Neural progenitor cell (in vitro differentiated cells): Measurements from ENCODE around the gene RPL29. TPM values are rescaled to one million over a fixed set of nuclear protein-coding genes. Genes with fewer than 3 reads are reported as not detected.

Source experiments
- DNase-seq: peaks from one replicate; pipeline ENCODE4 v3.0.0-alpha.2; 2016; ENCODE audit warnings: low spot score
- H2AFZ ChIP-seq: fragments of 200-600 bp; sonication (generic); replicated peaks from 2 replicates; pipeline ENCODE4 v1.6.1; 2016; ENCODE audit warnings: antibody characterized with exemption
- H3F3A ChIP-seq: fragments of 200-600 bp; sonication (generic); 2 replicates; pipeline ENCODE4 v1.6.1; 2016; ENCODE audit warnings: antibody characterized with exemption, low read depth
- H3K27ac ChIP-seq: fragments of 200-600 bp; sonication (generic); 2 replicates; pipeline ENCODE4 v1.5.1; 2016; ENCODE audit warnings: mild to moderate bottlenecking
- H3K27me3 ChIP-seq: fragments of 200-600 bp; sonication (generic); 2 replicates; pipeline ENCODE4 v1.6.1; 2016; ENCODE audit warnings: mild to moderate bottlenecking, moderate library complexity
- H3K36me3 ChIP-seq: fragments of 200-600 bp; sonication (generic); 2 replicates; pipeline ENCODE4 v1.5.1; 2016
- H3K4me1 ChIP-seq: fragments of 200-600 bp; sonication (generic); 2 replicates; pipeline ENCODE4 v1.6.1; 2016; ENCODE audit warnings: mixed run types
- H3K4me2 ChIP-seq: fragments of 200-600 bp; sonication (generic); 2 replicates; pipeline ENCODE4 v1.6.1; 2016
- H3K4me3 ChIP-seq: fragments of 200-600 bp; sonication (generic); 2 replicates; pipeline ENCODE4 v1.5.1; 2016
- H3K79me2 ChIP-seq: fragments of 200-600 bp; sonication (generic); 2 replicates; pipeline ENCODE4 v1.6.1; 2016; ENCODE audit warnings: low read depth
- H3K9ac ChIP-seq: fragments of 200-600 bp; sonication (generic); 2 replicates; pipeline ENCODE4 v1.6.1; 2016
- H3K9me3 ChIP-seq: fragments of 200-600 bp; sonication (generic); 2 replicates; pipeline ENCODE4 v1.5.1; 2016; ENCODE audit warnings: low read depth
- H4K20me1 ChIP-seq: fragments of 200-600 bp; sonication (generic); 2 replicates; pipeline ENCODE4 v1.6.1; 2016; ENCODE audit warnings: low read depth
- H3K27ac Mint-ChIP-seq: 3 replicates; pipeline ENCODE4 v1.8.0; 2021; ENCODE audit warnings: mixed read lengths
- H3K27me3 Mint-ChIP-seq: 2 replicates; pipeline ENCODE4 v1.8.0; 2022; ENCODE audit warnings: low read depth, mild to moderate bottlenecking, inconsistent platforms, moderate library complexity, mixed read lengths; ENCODE audit not compliant: insufficient read depth
- H3K36me3 Mint-ChIP-seq: 3 replicates; pipeline ENCODE4 v1.8.0; 2021; ENCODE audit warnings: mixed read lengths
- H3K4me1 Mint-ChIP-seq: 3 replicates; pipeline ENCODE4 v1.8.0; 2021; ENCODE audit warnings: mixed read lengths
- H3K4me3 Mint-ChIP-seq: 3 replicates; pipeline ENCODE4 v1.8.0; 2021; ENCODE audit warnings: mild to moderate bottlenecking, moderate library complexity, mixed read lengths
- H3K9me3 Mint-ChIP-seq: 3 replicates; pipeline ENCODE4 v1.8.0; 2020; ENCODE audit warnings: mixed read lengths
- EZH2 ChIP-seq: fragments of 200-600 bp; sonication (generic); IDR thresholded peaks from 2 replicates; pipeline ENCODE4 v1.6.1; 2017; ENCODE audit warnings: antibody characterized with exemption, mild to moderate bottlenecking, moderate library complexity
- EZH2phosphoT487 ChIP-seq: fragments of 200-600 bp; sonication (generic); IDR thresholded peaks from 2 replicates; pipeline ENCODE4 v1.6.1; 2017; ENCODE audit warnings: antibody characterized with exemption
- total RNA-seq: library from RNA; depleted of rRNA; stranded (reverse); fragments of >200 nt; gene quantifications from 2 replicates; pipeline ENCODE4 v1.2.3, GENCODE V29; 2015; ENCODE audit warnings: low replicate concordance
- TF ChIP-seq, protein P1 (sequence below): fragments of 200-600 bp; sonication (generic); IDR thresholded peaks from 2 replicates; pipeline ENCODE4 v1.5.1; 2017; ENCODE audit warnings: antibody characterized with exemption, mild to moderate bottlenecking

RPL29 gene
- total RNA-seq, 1 donor from 2014 or later: 1,431 TPM

DNA sequence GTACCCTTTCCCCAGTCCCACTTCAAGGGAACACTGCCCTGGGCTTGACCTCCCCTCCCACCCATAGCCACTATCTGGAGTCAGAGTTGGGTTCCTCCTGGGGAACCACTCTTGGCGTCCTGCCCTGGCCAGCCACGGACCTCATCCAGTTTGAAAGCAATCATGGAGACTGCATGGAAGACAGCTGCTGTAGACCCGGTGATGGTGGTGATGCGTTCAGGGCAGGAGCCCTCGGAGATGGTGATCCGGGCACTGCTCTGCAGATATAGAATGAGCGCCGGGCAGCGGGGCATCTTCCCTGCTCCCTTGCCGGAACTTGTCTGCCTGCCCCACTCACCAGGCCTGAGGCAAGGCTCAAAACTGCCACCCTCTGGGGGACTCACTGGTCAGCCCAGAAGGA lies 35.3 kb downstream of the RPL29 start:
- no peaks in the 10 kb centered on the region for H3K36me3 ChIP-seq
- no peak overlapping the region for H3K4me2 ChIP-seq
- H3K9me3 ChIP-seq: no peaks in the 10 kb centered on the region
- no peak for DNase-seq
- Mint-ChIP-seq H3K27me3 (peaks cover 16% of the 10 kb centered on the region), H3K36me3 (peaks cover 7% of the 10 kb centered on the region), H3K4me3 (no peak overlapping the region), H3K27ac (no peak overlapping the region), H3K4me1 (peaks cover 36% of the 10 kb centered on the region), H3K9me3 (no peaks in the 10 kb centered on the region)
- peaks cover 63% of the 10 kb centered on the region for H4K20me1 ChIP-seq
- H2AFZ ChIP-seq: no peak overlapping the region
- peaks cover 36% of the 10 kb centered on the region for H3F3A ChIP-seq
- H3K27me3 ChIP-seq: peaks cover 49% of the 10 kb centered on the region
- TF ChIP-seq, protein P1, sequence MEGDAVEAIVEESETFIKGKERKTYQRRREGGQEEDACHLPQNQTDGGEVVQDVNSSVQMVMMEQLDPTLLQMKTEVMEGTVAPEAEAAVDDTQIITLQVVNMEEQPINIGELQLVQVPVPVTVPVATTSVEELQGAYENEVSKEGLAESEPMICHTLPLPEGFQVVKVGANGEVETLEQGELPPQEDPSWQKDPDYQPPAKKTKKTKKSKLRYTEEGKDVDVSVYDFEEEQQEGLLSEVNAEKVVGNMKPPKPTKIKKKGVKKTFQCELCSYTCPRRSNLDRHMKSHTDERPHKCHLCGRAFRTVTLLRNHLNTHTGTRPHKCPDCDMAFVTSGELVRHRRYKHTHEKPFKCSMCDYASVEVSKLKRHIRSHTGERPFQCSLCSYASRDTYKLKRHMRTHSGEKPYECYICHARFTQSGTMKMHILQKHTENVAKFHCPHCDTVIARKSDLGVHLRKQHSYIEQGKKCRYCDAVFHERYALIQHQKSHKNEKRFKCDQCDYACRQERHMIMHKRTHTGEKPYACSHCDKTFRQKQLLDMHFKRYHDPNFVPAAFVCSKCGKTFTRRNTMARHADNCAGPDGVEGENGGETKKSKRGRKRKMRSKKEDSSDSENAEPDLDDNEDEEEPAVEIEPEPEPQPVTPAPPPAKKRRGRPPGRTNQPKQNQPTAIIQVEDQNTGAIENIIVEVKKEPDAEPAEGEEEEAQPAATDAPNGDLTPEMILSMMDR: no peak
- TF ChIP-seq EZH2 (no peak), EZH2phosphoT487 (no peak)
- H3K4me3 ChIP-seq: no peak overlapping the region
- H3K79me2 ChIP-seq: no peaks in the 10 kb centered on the region
- no peak overlapping the region for H3K27ac ChIP-seq
- peaks cover 41% of the 10 kb centered on the region for H3K4me1 ChIP-seq
- no peak overlapping the region for H3K9ac ChIP-seq

- peaks cover 34% of the 10 kb centered on the region for H3K4me1 ChIP-seq
- peaks cover 14% of the 10 kb centered on the region for H3K27me3 Mint-ChIP-seq
- H3K4me1 Mint-ChIP-seq: peaks cover 29% of the 10 kb centered on the region
- no peak overlapping the region for H3K4me3 ChIP-seq
- H2AFZ ChIP-seq: no peak overlapping the region
- no peak for TF ChIP-seq EZH2
- TF ChIP-seq EZH2phosphoT487: no peak
- TF ChIP-seq, protein P1: no peak
- H3K36me3 Mint-ChIP-seq: peaks cover 3% of the 10 kb centered on the region
- DNase-seq: no peak
- peaks cover 56% of the 10 kb centered on the region for H3K27me3 ChIP-seq
- H3K9ac ChIP-seq: no peak overlapping the region
- no peak overlapping the region for H3K27ac Mint-ChIP-seq
- peaks cover 37% of the 10 kb centered on the region for H3F3A ChIP-seq
- H3K9me3 ChIP-seq: no peaks in the 10 kb centered on the region
- H3K9me3 Mint-ChIP-seq: no peaks in the 10 kb centered on the region
- H3K4me3 Mint-ChIP-seq: no peak overlapping the region
- H4K20me1 ChIP-seq: peaks cover 62% of the 10 kb centered on the region
- H3K36me3 ChIP-seq: no peaks in the 10 kb centered on the region
- H3K4me2 ChIP-seq: no peak overlapping the region
- H3K27ac ChIP-seq: no peak overlapping the region
- no peaks in the 10 kb centered on the region for H3K79me2 ChIP-seq
Measured at GRCh38 chr3:51959651-51960050, 36.0 kb downstream of the RPL29 start.

DNA sequence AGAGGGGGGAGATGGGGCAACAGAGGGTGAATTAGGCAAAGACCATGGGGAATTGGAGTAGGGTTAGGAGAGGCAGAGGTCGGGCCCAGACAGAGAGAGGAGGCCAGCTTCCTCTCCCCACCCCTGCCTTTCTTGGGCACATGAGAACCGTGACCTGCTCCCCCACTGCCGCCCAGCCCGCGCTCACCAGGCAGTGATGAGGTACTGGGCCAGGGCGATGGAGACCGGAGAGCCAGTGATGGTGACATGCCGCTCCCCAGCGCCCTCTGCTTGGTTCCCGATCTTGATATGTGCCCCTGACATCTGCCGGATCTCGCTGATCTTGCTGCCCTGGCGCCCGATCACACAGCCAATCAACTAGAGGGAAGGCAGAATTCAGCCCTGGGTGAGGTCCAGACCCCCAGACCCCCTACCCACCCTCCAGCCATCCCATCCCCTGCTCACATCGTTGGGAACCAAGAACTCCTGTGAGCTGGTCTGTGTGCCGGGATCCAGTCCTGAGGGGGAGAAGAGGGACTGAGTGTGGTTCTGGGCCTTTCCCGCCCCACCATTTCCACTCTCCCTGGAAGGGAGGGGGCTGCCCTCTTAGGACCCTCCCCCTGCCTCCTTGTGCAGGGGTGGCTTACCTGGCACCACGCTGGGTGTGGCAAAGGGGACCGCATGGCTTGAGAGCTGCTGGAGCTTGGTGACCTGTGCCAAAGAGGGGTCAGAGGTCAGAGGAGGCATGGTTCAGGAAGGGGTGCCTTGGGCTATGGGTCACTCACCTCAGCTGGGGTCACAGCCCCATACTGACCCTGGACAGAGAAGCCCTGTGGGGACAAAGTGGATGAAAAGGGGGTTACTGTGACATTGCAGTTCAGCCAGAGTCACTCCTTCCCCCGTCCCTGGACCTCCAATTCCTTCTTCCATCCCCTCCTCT lies 36.8 kb downstream of the RPL29 start:
- Histone ChIP-seq H3K27me3 (peaks cover 64% of the 10 kb centered on the region), H3K9me3 (no peaks in the 10 kb centered on the region), H3K4me2 (no peak overlapping the region), H3K36me3 (no peaks in the 10 kb centered on the region), H3K4me1 (peaks cover 26% of the 10 kb centered on the region), H3K79me2 (no peaks in the 10 kb centered on the region), H3K9ac (no peak overlapping the region), H4K20me1 (peaks cover 54% of the 10 kb centered on the region), H3K4me3 (no peak overlapping the region), H3K27ac (no peak overlapping the region), H3F3A (peaks cover 37% of the 10 kb centered on the region), H2AFZ (no peak overlapping the region)
- Mint-ChIP-seq H3K9me3 (no peaks in the 10 kb centered on the region), H3K27ac (no peak overlapping the region), H3K27me3 (peaks cover 12% of the 10 kb centered on the region), H3K4me3 (no peak overlapping the region), H3K36me3 (peaks cover 3% of the 10 kb centered on the region), H3K4me1 (peaks cover 23% of the 10 kb centered on the region)
- TF ChIP-seq EZH2phosphoT487 (no peak), EZH2 (no peak)
- TF ChIP-seq, protein P1: no peak
- no peak for DNase-seq
